WERI-Rb-1 (cell line): ENCODE measurements around the gene CAMSAP3.

Experiments used
- DNase-seq: peaks from one replicate; pipeline ENCODE4 v3.0.0-alpha.2; 2020
- H3K27ac ChIP-seq: fragments of 250-450 bp; sonication (Bioruptor Pico); 2 replicates; pipeline ENCODE4 v1.5.1; 2020; ENCODE audit warnings: mild to moderate bottlenecking, moderate library complexity
- H3K27me3 ChIP-seq: fragments of 250-450 bp; sonication (Bioruptor Pico); 2 replicates; pipeline ENCODE4 v1.5.1; 2021; ENCODE audit warnings: mild to moderate bottlenecking, low read depth, moderate library complexity; ENCODE audit not compliant: insufficient read depth, severe bottlenecking
- H3K36me3 ChIP-seq: fragments of 250-450 bp; sonication (Bioruptor Pico); 2 replicates; pipeline ENCODE4 v1.5.1; 2020; ENCODE audit warnings: mild to moderate bottlenecking, moderate library complexity
- H3K4me3 ChIP-seq: 2 replicates; pipeline ENCODE4 v1.5.1; 2011; ENCODE audit warnings: low read depth, mild to moderate bottlenecking, control low read depth, low read length
- H3K9me3 ChIP-seq: fragments of 250-450 bp; sonication (Bioruptor Pico); 2 replicates; pipeline ENCODE4 v1.5.1; 2021; ENCODE audit warnings: mild to moderate bottlenecking, moderate library complexity; ENCODE audit not compliant: severe bottlenecking
- CTCF ChIP-seq: IDR thresholded peaks from 2 replicates; pipeline ENCODE4 v1.5.1; 2011; ENCODE audit warnings: low read depth, mild to moderate bottlenecking, control low read depth, inconsistent platforms, low read length

Gene CAMSAP3

GRCh38 chr19:7629347-7630054 lies 33.8 kb downstream of the CAMSAP3 start, which contains the start of the genes PET100 and XAB2:
Gene PET100 (plus strand): TSS chr19:7629793. CDS start chr19:7629834, 41 bp downstream.
Gene XAB2 (minus strand): TSS chr19:7629545. CDS start chr19:7629527, 18 bp downstream.
- Histone ChIP-seq H3K9me3 (no peaks in the 10 kb centered on the region), H3K27me3 (no peaks in the 10 kb centered on the region), H3K36me3 (peaks cover 33% of the 10 kb centered on the region), H3K4me3 (peak within 1 kb of the TSS; percentile 92), H3K27ac (peak within 1 kb of the TSS; percentile 93)
- TF ChIP-seq CTCF: no peak
- DNase-seq: peak; percentile 96

GRCh38 chr19:7631577-7631976 lies 35.9 kb downstream of the CAMSAP3 start:
- H3K36me3 ChIP-seq: peaks cover 22% of the 10 kb centered on the region
- H3K4me3 ChIP-seq: no peak overlapping the region
- H3K9me3 ChIP-seq: no peaks in the 10 kb centered on the region
- no peak overlapping the region for H3K27ac ChIP-seq
- no peak for DNase-seq
- no peaks in the 10 kb centered on the region for H3K27me3 ChIP-seq
- no peak for TF ChIP-seq CTCF

- peaks cover 16% of the 10 kb centered on the region for H3K36me3 ChIP-seq
Measured at GRCh38 chr19:7632340-7633203, 36.9 kb downstream of the CAMSAP3 start.

DNA sequence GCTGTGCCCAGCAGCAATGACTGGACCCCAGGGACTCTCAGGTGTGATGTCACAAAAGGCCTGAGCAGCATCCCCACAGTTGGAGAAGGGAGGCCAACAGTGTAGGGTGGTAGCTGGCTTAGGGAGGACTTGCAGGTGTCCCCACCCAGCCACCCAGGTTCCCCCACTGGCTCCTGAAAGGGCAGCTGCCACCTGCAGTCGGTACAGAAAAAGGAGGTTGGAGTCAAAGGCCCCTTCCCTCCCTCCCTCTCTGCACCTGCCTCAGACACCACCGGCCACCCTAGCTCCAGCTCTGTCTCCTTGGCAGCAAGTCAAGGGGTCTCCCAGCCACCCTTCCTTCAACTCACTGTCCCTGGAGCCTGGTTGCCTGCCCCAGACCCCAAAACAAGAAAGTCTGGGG lies 38.0 kb downstream of the CAMSAP3 start, which contains the start of gene PCP2:
PCP2 (minus strand) TSS at position 22 of the 400 bp plus-strand sequence. CDS start 262 bp downstream, outside the sequence.
- Histone ChIP-seq H3K4me3 (no peak within 1 kb of the TSS), H3K27ac (no peak within 1 kb of the TSS; the same call in 1 of the 2 replicates), H3K9me3 (no peaks in the 10 kb centered on the region), H3K27me3 (no peaks in the 10 kb centered on the region), H3K36me3 (peaks cover 16% of the 10 kb centered on the region)
- TF ChIP-seq CTCF: no peak
- DNase-seq: no peak

More at GRCh38 chr19:7632340-7633203, 36.9 kb downstream of the CAMSAP3 start:
- Histone ChIP-seq H3K27me3 (no peaks in the 10 kb centered on the region), H3K4me3 (no peak overlapping the region), H3K27ac (no peak overlapping the region), H3K9me3 (no peaks in the 10 kb centered on the region)
- no peak for DNase-seq
- no peak for TF ChIP-seq CTCF

DNA sequence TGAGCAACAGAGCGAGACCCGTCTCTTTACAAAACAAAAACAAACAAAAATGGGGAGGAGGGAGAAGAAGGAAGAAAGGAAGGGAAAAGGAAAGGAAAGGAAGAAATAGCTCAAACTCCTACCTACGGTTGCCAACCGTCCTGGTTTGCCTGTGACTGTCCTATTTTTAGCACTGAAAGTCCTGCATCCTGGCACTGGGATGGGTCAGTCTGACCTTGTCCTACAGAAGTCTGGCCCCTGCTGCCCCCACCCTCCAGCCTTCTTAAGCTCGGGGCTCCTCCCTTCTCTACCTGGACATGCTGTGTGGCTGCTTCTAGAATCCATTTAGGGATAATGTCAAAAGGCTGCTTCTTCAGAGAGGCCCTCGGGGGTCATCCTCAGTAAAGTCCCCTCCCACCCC lies 40.0 kb downstream of the CAMSAP3 start:
- Histone ChIP-seq H3K36me3 (peaks cover 12% of the 10 kb centered on the region), H3K27ac (no peak overlapping the region), H3K27me3 (no peaks in the 10 kb centered on the region), H3K9me3 (no peaks in the 10 kb centered on the region), H3K4me3 (no peak overlapping the region)
- no peak for TF ChIP-seq CTCF
- no peak for DNase-seq
